Raji (cell line): ENCODE measurements around the gene GALNT12.

Source experiments
- POLR2A ChIP-seq: IDR thresholded peaks from 2 replicates; pipeline ENCODE4 v1.6.1; 2011; ENCODE audit warnings: low read depth, low read length, control low read depth; ENCODE audit not compliant: insufficient read depth

Gene GALNT12

DNA sequence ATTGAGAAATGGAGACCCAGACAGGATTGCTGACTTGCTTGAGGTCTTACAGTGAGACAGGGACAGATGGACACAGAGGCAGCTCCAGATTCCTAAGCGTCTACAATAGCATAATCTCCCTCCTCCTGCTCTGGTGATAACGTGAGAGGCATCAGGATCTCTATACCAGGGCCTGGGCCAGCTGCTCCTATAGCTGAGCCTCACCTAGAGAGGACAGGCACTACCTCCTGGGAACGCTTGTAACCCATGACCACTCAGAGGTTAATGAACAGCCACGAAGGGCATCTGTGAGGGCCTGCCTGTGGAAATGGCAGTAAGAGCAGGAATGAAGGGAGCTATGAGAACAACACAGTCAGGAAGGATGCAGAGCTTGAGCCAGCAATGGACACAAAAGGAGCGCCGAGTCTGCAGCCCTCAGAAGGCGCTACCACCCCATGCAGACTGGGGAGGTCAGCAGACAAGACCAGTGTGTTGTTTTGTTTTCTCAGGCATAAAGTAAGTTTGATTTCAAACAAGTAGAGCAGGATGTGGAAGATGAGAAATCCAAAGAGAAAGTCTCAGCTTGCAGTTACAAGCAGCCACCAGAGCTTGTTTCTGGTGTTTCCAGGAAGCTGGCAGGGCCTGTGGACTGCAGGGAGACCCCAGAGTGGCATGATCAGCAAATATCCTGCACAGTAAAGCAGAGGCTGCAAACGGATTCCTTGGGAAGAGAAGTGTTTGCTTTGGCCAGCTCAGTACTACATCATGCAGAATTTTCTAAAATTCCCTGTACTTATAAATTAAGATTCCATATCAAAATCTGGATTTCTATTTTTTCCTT is 28.5 kb upstream of the GALNT12 start:
- TF ChIP-seq POLR2A, result no peak

DNA sequence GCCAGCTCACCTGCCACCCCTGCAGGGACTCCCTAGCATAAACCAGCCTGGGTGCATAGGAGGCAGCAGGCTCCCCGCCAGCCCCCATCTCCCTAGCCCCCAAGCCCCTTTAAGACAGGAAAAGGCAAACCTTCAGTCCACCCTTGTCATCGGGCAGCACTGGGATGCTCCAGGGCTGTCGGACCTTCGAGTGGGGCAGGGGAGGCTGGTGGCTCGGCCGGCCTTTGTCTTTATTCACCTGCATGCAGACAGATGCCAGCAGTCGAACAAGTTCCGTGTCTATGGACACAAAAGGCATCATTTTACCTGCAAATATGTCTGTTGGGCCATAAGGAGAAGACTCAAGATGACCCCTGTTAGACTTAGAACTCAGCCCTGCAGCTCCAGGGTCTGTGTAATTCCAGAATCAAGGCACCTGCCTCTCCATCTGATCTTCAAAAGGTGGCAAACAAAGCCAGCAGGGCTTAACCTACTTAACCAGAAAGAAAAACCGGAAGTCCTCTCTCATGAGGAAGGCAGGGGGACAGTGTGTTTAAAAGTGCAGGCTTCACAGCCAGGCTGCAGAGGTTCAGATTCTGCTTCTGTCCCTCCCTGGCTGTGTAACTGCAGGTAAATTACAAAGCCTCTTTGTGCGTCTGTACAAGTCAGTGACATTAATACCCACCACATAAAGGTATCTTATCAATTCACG is 27.3 kb upstream of the GALNT12 start:
- no peak for TF ChIP-seq POLR2A

DNA sequence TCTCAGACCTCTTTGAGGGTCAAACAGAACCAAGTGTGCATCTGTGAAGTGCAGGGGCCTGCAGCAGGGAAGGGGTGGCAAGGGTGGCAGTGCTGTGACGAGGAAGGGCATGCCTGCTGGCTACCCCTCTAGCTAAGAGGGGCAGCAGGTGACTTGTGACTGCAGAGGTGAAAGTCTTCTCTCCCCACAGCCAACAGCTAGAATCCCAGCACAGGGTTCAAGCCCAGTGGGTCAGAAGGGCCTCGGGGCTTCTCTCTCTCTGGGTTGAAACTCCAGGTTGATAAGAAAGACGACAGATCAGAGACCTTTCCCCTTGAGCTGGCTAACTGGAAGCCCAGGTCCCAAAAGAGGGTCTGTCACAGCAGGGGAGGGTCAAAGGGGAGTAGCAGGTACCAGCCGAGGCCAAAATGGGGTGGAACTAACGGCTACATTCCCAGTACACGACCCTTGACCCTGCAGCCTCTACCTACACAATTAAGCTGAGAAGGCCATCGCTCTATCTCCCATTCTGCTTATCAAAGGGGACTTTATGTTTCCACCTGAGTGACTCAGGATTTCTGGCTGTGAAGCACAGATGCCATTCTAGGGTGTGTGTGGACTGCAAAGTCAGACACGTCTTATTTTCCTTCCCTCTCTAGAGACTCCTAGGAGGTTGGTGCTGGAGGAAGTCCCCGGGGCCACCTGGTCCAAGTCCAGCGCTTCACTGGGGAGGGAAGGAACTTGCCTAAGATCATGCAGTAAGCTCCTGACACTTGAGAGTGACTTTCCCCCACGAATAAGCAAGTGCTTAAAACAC is 25.7 kb upstream of the GALNT12 start:
- TF ChIP-seq POLR2A, result no peak

DNA sequence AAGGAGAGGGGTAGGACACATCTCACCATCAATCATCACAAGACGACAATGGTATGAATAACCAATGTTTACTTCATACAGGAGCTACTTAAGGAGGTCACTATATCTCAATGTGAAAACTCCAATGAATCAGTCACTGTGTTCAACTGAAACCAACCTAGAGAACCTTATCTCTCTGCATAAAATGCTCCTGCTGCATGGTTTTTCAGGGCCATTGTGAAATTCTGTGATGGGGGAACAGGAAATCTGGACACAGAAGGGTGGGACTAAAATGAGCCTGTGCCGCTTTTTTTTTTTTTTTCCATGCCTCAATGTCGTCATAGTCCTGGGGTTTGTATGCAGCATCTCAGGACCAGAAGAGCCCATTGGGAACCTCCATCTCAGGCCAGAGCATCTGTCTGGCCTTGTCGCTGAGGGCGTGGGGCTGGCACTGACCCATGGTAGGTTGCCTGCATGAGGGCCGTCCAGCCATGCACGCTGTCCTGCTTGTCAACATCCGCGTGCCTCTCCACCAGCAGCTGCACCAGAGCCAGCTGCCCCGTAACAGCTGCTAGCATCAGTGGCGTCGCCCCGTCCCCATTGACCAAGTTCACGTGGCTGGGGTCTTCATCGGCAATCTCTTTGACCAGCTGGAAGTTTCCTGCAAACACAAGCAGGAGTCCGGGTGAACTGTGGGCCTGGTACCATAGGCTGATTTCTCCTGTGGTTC is 23.8 kb upstream of the GALNT12 start:
- no peak for TF ChIP-seq POLR2A

DNA sequence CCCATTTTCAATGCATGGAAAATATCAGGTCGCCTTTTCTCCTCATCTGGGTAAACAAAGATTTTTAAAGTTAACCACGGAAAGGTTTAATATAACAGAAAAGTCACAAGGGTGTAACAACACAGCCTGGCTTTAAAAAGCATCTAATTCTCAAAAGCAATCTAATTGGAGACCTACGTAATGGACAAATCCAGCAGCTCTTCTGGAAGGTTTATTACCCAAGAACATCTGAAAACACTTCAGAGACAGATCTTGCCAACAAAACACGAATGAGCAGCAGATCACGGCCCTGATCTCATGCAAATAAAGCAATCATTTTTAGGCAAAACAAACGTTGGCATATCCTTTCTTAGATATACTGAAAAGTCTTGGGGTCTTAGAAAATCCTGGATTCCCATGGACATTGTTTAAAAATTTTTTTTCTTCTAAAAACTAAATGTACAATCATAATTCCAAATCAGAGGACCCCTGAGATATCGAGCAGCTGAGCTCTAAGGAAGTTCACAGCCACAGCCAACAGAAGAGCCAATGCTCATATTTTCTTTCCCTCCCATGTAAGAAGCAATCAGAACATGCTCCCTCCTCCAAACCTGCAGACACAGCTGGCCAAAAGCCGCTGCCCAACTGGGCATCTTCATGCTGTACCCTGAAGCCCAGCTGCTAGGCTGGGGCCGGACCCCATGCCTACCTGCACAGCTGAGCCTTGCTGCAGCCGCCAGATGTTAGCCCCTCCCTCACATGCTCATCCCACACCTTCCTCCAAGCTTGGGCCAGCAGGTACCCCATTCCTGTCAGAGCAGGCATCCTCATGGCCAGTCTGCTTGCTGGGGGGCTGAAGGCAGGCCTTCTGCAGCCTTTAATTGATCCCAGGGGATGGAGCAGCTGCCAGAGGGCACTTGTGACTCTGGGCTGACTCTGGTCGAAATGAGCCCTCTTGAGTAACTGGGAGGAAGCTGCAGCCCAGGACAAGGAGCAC is 22.4 kb upstream of the GALNT12 start:
- TF ChIP-seq POLR2A, result no peak

DNA sequence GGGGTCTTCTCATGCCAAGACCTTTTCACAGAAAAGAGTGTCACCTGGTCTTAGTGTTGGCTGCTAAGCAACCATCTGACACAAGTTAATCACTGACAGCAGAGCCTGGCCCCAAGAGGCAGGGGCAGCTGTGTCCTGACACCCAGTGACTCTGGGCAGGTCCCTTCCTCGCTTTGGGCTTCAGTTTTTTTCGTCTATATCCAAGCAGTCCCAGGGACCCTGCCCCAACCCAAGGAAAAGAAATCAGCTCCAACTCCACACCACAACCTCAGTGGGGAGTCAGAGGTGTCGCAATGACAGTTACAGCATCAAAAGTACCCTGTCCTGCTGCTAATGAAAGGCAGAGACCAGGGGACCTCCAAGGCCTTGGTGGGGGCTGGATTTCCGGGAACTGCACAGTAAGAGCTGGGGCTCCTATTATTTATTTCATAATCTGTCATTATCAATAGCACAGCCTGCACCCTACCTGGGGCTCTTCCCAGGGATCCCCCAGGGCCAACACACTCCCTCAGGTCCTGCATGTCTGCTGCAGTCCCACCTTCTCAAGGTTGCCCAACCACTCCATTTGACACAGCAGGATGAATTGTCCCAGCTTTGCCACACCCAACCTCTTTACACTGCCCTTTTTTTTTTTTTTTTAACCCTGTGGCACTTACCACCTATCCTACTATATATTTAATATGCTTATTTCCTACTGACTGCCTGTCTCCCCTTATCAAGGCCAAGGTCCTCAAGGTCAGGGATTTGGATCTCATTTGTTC is 20.5 kb upstream of the GALNT12 start:
- no peak for TF ChIP-seq POLR2A

DNA sequence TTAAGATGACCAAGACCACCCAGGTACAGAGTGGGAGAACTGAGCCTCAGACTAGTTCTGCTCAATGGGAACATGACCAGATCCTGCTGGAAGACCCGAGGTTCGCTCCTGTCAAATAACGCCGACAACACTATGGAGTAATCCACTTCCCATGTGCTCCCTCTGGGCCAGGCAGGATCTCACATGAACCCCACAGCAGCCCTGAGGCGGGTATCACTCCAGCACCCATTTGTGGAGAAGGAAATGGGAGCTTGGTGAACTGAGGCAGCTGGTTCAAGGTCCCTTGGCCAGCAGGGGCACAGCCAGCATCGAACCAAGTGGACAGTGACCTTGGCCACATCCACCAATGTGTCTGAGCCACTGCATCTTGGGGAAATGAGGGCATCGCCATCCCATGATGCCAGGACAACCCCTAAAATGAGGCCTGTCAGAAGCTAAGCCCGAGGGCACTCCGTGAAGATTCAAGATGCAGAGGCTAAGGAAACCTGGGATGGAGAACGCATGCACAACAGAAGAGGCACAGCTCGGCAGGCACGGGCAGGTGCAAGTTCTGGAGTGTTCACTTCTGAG is 19.6 kb upstream of the GALNT12 start:
- no peak for TF ChIP-seq POLR2A

DNA sequence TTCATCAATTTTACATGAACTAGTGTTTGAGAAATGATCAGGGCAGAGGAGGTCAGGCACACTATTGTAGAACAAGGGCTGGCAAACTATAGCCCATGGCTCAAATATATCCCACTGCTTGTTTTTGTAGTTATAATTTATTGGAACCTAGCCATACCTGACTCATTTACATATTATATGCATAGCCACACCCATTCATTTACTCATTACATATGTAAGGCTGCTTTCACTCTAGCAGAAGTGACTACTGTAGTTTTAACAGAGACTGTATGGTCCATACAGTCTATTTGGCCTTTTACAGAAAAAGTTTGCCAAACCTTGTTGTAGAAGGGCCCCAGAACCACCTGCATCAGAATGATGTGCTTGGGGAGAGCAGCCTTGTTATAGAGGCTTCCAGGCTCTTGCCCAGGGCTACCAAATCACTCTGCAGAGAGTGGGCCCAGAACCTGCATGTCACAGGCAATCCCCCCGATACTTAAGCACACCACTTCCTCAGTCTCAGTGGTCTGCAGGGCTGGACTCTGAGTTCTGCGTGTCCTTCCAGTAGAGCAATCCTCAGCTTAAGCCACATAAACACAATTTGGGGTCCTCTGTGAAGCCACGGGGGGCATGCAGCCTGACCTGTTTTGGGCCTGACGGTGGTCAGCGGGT is 17.9 kb upstream of the GALNT12 start:
- no peak for TF ChIP-seq POLR2A

DNA sequence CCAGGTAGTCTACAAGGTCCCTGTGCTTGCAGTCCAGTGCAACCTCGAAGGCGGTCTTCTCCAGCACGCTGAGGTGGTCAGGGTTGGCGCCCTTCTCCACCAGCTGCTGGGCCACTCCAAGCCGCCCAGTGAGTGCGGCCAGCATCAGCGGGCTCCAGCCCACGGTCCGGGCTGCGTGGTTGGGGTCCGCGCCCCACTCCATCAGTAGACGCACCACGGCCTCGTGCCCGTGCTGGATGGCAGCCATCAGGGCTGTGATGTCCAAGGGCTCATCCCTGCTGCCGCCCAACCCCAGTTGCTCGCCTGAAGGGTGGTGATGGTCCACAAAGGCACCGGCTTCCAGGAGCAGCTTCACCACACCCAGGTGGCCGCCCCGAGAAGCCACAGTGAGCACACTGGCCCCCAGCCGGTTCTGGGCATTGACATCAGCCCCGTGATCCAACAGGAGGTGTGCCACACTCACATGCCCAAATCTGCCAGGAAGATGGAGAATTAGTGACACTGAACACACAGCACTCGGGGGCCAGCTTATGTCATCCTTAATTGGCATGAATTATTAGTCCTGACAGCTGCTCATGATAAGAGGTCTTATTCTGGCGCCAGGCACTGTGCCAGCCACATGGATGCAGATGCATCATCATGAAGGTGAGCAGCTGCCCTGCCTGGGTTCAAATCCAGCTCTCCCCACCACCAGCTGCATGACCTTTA is 17.2 kb upstream of the GALNT12 start:
- no peak for TF ChIP-seq POLR2A

DNA sequence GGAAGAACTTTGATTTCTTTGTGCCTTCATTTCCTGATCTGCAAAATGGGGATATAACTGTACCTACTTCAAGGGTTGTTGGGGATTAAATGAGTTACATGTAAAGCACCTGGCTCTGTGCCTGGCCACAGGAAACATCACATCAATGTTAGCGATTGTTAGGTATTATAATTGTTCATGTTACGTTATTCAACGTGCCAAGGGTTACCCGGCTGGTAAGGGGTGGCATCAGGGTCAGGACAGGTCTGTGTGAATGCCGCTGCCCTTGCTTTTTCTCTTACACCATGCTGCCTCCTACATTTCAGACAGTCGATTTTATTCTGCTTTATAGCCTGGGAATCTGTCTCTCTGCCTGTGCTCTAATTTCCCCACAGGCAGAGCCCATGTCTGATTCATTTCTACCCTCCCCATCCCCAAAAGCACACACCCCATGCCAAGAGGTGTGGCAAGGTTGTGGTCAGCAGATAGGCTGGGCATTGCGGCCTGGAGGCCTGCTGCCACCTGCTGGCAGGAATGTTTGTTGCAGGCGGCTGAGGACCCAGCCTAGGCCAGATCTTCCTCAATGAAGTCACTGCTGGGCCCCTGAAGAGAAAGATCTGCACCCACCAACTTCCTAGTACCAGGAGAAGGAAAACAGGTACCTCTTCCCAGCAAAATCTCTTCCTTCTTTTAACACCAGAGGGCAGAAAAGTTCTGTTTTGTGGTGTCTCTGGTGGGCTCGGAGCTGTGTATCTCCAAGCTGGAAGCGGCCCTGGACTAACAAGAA is 16.4 kb upstream of the GALNT12 start:
- no peak for TF ChIP-seq POLR2A
